T-helper 2 cell (primary cell): ENCODE results near the gene TEPSIN.

ENCODE experiments used
- DNase-seq, 5 experiments: peaks; one replicate each; pipeline versions ENCODE4 v3.0.0 to v3.0.0-alpha.2; 2012 to 2022
- total RNA-seq, 2 donors: gene quantifications; one replicate each; lab custom pipeline; 2026; lab: John Stamatoyannopoulos, UW

The TEPSIN gene, protein sequence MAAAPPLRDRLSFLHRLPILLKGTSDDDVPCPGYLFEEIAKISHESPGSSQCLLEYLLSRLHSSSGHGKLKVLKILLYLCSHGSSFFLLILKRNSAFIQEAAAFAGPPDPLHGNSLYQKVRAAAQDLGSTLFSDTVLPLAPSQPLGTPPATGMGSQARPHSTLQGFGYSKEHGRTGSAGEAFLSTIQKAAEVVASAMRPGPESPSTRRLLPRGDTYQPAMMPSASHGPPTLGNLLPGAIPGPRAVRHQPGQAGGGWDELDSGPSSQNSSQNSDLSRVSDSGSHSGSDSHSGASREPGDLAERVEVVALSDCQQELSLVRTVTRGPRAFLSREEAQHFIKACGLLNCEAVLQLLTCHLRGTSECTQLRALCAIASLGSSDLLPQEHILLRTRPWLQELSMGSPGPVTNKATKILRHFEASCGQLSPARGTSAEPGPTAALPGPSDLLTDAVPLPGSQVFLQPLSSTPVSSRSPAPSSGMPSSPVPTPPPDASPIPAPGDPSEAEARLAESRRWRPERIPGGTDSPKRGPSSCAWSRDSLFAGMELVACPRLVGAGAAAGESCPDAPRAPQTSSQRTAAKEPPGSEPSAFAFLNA
- total RNA-seq: 45.5 to 76.4 reads per million in 2 donors

DNA sequence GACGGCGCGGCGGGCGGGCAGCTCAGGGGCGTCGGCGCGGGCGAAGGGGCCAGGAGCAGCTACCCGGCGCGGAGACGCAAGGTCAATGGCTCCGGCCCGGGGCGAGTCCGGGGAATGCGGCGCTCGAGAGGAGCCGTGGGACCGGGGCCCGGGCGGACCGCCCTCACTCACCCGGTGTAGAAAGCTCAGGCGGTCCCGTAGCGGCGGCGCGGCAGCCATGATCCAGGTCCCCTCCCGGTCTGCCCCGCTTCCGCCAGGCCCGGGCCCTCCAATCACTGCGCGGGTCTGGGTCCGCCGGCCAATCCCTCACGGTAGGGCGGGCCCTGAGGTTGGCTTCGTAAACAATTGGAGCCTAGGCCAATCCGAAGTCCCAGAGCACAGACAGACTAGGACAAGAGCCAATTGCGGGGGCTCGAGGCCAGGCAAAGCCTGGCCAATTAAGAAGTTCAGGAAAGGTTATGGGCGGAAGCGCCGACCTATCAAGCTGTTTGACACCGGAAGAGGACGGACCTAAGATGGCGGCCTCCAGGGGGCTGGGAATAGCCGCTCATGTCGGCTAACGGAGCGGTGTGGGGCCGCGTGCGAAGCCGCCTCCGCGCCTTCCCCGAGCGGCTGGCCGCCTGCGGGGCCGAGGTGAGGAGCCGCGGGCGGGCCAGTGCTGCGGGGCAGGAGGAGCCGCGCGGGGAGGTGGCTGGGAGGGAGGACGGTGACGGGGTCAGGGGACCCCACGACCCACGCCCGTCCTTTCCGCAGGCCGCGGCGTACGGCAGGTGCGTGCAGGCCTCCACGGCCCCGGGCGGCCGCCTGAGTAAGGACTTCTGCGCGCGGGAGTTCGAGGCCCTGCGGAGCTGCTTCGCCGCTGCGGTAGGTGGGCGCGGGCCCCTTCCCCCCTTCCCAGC lies at the start of gene TEPSIN, which contains the start of gene NDUFAF8:
Gene TEPSIN (minus strand): TSS at position 241 of the 899 bp plus-strand sequence. CDS start 22 bp downstream, at position 219.
Gene NDUFAF8 (plus strand): TSS at position 504 of the 899 bp plus-strand sequence. CDS start 46 bp downstream, at position 550.
- peak; percentile 89 to 99 (median 94) for DNase-seq

DNA sequence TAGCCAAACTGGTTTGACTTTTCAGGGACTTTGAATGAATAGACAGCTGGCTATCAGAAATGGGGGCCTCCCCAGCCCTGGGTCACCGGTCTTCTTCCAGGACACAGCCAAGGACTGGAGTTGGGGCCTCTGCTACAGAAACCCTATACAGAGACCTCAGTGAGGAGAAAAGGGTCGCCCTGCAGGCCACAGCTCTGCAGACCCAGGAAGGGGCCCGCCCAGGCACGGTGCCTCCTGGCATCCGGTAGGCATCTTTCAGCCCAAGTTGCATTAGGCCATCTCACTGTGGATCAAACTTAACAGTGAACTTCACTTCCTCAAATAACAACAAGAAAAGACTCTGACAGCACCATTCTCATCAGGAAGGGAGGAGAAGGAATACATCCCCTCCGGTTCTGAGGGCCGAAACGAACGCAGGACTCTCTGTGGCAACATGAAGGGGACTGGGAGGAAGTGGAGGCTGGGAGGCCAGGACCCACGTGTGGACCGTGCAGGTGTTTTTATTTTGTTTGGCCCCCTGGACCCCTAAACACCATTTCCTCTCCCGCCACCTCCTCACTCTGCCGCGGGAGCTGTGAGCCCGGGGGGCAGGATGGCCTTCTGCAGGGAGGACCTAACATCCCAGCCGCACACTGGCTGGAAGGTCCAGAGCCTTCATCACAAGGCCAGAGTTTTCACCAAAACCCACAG lies 49.0 kb upstream of the TEPSIN start:
- DNase-seq: peak in 1 of 5 experiments; percentile 39

DNA sequence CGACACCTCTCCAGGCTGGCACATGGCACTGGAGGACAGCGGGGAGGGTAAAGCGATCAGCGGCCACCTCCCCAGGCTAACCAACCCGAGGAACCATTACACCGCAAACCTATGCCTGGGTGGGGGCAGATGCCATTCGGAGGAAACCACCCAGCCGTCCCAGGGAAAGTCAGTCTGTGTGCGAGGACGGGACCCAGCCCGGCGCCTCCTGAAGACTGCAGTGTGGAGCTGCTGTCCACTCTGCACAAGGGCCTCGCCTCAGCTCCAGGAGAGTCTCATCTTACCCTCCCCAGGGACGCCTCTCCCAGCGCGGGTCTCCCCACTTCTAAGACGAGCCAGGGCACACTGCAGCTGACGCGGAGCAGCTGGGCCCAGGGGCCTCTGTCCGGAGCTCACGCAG lies 48.3 kb upstream of the TEPSIN start:
- no peak for DNase-seq

DNA sequence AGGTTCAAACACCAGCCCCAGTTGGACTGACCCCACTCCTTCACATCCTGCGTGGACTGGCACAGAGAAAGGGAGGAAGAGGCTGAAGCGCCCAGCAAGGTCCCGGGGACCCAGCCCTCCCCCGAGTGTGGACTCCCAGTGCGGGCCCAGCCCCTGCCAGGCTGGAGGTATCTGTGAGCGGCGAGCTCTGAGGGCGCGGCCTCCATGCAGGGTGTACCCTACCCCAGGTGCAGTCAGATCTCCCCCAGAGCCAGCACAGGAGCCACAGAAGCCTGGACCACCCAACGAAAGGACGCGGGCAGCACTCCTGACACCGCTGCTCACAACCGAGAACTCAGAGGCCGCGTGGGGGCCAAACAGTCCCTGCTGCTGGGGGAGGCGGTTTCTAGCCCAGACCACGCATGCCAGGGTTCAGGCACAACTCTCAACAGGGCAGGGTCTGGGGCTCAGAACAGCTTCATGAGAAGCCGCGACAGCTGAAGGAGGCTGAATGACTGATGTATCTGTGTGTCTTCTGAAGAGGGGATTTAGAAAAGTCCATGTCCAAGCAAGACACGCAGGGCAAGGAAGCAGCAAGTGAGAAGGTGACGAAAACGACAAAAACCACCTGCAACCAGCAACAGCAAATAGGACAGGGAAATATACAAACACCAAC lies 47.8 kb upstream of the TEPSIN start:
- no peak for DNase-seq

DNA sequence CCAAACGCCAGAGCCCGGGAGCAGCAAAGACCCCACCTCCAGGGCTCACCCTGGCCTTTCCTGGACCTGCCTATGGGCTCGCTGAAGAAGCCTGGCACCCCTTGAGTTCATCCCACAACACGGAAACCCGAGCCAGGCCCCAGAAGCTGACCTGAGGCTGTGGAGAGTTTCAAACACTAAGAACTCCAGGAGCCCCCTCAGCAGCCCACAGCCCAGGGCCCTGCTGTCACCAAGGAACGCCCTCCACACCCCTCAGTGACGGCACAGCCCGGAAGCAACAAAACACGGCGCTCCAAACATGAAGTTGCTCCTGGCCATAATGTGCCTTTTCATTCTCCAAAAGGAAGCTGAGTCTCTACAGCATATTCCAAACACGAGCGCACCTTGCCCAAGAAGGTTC lies 47.0 kb upstream of the TEPSIN start:
- DNase-seq: no peak

DNA sequence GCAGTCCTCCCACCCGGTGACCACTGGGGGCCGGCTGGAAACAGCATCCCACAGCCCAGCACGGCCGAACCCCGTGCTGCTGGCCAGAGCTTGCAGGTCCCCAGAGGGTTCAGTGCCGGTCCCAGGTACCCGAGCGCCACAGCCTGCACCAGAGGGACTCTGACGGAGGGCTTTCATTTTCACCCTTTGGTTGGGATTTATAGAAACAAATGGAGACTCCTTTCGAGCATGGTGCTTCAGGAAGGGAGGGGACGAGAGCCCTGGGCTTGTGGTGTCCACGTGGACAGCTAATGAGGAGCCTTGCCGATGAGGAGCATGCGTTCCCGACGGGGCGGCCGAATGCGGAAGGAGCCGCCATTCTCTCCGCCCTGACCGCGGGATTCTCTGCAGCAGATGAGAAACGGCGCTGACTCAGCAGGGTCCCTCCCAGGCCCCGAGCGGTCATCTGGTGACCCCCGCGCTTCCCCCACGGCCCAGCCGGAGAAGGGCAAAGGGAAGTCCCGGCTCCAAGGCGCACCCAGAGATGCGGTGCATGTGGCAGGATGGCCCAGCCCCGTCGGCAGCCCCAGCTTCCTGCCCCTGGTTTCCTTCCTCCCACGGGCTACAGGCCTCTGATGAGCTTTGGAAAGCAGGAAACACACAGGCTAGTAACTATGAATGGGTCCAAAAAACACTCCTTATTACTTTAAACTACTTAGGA lies 46.5 kb upstream of the TEPSIN start:
- peak in 4 of 5 experiments; percentile 38 to 77 (median 48) for DNase-seq

DNA sequence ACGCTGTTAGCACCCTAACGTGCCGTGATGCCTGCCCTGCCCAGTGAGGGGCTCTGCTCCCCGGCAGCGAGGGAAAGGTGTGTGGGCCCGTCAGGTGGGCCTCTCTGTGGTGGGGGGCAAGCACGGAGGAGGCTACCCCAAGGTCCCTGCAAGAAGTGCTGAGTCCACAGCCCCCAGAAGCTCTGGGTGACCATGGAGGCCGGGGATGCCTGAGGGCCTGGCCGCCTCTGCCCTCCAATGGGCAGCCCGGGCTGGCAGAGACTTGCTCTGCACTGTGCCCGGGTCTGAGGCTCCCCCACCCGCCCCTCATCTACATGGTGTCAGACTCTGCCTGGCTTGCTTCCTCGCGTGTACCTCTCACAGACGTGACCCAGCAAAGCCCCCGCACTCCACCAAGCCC lies 44.0 kb upstream of the TEPSIN start:
- no peak for DNase-seq

DNA sequence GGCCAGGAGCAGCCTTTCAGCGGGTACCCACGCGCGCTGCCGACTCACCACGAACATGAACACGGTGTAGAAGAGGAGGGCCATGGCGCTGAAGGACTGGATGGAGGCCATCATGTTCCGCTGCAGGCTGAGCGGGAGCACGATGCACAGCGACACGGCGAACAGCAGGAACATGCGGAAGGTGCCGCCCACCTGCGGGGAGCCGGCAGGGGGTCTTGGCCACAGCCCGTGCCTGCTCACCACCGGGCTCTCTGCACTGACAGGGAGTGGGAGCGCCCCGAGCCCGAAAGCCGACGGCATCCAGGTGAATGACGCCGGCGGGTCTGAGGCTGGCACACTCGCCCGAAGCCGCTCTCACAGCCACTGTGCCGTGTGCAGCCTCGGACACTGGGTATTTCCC lies 43.3 kb upstream of the TEPSIN start:
- DNase-seq: no peak

DNA sequence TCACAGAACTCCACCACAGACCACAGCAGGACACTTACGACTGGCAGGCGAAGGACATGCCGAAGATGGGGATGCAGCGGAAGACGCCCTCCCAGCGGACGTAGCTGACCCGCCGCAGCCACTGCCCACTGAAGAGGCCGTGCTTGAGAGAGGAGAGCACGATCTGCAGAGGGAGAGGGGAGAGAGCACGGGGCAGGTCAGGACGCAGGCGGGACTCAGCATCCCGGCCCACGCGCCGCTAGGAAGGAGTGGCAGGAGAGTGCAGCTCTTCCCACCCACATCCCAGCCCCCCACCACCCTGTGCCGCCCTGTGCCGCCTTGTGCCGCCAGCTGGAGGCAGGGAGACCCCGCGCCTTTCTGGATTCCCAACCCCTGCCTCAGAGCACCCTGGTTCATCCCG lies 41.7 kb upstream of the TEPSIN start:
- DNase-seq: no peak

DNA sequence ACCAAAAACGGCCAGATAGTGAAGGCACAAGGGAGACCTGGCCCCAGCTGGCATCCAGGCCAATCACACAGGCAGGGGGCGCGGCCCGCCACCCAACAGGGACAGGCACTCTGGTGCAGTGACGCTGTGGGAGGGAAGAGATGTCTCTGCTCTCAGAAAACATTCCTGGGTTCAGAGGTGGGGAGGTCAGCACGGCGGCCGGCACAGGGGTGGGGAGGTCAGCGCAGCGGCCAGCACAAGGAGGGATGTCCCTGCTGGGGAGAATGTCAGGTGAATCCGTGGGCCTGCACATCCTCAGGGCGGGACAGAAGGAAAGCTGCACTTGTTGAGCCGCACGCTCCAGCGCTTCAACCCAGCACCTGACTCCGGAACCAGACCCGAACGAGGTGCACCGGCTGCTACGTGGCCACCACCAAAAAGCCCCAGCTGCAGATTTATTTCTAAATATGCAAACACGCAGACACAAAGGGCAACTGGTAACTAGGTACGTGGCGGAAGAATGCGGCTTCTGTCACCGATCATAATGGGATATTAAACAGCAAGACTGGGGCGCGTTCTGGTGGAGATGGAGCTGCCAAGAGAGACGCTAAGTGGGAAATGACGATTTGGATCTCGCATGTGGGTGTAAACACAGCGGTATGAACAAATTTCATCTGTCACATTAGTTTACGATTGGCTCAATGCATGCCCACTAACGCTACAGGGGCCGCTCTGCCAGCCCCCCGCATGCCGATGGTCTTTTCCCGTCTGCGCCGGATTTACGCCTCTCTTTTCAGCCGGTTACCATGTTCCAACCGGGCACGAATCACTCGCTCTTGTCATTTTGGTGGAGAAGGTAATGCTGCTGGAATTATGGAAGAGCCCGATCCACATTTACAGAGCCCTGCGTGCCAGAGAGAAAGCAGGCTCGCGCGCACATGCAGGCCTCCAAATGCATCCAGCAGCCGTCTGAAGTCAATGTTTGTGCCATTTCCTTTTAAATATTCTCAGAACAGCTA lies 40.7 kb upstream of the TEPSIN start:
- no peak for DNase-seq

DNA sequence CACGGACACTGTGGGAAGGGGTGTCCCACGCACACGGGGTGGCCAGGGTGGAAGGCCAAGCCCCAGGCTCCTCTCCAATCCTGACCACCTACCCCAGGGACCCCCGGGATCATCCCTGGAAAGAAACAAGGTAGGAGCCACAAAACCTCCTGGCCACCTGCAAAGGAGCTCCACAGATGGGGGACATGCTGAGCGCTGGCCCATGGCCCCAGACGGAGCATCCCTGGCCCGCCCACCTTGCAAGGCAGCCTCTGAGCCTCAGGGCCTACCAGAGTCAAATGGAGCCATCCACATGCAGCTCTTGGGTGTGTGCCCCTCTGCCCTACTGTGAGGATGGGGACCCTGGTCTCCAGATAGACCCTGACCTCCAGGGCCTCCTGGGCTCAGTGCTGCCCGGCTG lies 40.0 kb upstream of the TEPSIN start:
- DNase-seq: no peak

DNA sequence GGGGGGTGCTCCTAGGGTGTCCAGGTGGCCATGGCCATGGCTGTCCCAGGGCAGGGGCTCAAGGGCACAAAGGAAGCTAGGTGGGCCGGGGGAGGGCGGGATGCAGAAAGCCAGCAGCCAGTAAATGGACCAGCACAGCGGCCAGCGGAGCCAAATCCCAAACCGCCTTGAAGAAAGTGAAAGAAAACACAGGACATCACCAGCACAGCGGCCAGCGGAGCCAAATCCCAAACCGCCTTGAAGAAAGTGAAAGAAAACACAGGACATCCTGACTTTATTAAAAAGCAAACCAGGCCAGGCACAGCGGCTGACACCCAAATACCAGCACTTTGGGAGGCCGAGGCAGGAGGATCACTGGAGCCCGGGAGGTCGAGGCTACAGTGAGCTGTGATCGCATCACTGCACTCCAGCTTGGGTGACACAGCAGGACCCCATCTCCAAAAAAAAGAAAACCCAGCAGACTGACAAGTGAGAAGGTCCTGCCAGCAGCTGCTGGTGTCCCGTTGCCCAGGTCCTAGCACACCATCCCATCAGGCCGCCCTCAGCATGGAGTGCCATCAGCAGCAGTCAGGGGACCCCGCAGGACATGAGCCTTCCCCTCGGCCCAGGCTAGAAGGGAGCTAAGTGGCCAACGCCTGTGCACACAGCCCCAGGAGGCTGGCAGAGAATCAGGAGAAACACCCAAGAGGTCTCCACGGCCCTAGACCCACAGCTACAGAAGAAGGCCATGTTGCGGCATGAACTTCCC lies 39.3 kb upstream of the TEPSIN start:
- no peak for DNase-seq

DNA sequence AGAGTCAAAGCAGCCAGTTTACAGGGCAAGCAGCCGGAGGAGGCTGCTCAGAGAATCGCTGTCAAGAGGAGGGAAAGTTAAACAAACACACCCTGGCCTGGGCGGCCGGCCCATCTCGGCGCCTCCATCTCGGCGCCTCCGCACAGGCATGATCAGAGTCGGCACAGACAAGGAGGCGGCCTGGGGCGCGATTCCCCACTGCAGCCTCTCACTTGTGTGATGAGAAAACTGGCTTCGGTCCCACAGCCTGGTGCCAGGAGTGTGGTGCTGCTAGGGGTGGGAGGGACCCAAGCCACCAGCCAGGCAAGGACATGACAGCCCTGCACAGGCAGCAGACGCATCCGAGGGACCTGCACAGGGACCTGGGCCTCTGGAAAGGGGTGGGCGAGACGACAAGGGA lies 38.6 kb upstream of the TEPSIN start:
- no peak for DNase-seq

DNA sequence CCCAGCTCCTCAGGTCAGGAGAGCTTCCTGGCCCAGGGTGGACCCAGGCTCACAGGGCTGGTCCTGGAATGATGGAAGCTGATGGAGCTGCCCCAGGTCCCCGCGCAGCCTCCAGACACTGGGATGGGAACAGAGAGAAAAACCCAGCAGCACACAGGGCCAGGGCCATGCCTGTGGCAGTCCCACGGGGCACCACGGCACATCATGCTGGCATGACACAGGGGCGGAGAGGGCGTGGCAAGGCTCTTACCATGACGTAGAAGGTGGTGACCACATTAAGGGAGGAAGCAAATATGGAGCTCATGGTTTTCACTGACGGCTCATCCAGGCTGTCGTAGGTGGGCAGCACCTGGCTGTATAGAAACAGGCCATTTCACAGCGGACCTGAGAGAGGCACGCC lies 37.9 kb upstream of the TEPSIN start:
- no peak for DNase-seq

DNA sequence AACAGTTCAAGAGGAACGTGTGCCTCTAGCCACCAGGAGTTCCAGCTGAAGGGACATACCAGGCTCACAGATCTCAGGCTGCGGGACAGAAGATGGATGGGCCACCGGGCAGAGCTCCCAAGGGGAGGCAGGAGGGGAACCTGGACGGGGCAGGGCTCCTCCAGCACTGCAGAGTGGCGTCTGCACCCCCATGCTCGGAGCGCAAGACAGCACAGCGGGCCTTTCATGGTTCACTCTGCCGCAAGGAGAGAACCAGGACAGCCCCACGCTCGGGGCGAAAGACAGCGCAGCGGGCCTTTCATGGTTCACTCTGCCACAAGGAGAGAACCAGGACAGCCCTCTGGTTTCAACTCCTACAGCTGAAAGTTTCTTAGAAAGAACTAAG lies 35.6 kb upstream of the TEPSIN start:
- DNase-seq: no peak

DNA sequence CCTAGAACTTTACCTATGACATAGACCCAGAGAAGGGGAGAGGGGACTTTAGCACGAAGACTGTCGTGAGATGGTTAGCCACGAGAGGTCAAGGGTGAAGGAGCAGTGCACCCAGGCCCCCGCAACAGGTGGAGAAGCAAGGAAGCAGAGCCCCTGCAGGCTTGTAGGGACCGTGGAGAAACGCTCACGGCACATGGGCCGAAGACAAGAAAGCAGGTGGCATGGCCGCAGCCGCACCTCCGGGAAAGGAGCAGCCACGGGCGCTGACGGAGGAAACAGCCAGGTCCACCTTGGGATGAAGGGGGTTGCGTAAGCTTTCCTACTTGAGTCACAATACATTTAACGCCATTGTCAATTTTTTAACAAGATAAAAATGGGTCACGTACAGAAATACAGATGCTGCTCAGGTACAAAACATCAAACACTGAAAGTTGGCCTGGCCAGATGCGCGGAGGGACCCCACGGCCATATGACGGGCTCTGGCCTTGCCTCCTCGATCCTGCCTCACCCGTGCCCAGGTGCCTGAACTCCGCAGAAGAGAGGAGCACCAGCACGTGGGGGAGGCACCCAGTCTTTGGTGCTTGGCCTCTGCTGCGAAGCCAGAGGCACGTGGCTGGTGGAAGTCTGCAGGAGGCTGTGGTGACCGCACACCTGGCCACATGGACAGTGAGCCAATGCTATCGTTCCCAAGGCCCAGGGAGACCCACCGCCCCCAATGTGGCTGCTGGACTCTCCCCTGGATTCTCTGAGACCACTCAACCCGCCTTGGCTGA lies 35.0 kb upstream of the TEPSIN start:
- no peak for DNase-seq

DNA sequence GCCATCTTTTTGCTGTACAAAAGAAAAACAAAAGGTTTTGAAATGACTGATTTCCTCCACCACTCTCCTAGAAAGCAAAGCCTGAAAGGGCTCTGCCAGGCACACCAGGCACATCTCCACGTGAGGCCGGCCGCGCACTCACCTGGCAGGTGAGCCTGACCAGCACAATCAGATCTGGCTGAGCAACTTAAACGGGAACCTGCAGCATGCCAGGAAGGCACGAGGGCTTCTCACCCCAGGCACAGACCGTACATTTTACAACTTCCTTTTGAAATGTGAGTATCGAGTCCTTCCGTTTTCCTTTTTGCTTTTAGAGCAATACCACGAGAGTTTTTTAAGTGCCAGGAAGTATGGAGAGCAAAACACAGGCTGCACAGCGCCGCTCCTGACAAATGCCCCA lies 33.8 kb upstream of the TEPSIN start:
- DNase-seq: no peak

DNA sequence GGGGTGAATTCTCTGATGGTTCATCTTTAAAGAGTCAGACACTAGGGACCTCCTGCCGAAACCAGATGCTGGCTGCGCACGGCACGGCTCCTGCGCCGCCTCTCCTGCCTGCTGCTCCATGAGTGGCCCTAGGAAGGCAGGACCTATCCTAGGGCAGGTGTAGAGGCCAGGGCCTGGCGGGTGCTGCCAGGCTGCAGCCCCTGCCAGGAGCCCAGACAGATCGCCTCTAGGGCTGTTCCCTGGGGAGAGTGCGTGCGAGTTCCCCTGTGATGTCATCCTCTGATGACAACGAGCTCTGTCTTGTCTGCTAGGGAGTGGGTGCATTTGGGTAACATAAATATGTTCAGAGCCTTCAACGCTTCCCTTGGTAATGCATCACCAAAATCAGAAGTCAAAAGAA lies 32.4 kb upstream of the TEPSIN start:
- no peak for DNase-seq
